OCI-LY1 (cell line): ENCODE measurements around the gene HAPLN2.

Source experiments
- CTCF ChIP-seq: fragments of 200-600 bp; sonication (generic), shearing (Covaris generic); IDR thresholded peaks from 2 replicates; pipeline ENCODE4 v1.5.1; 2017; ENCODE audit warnings: mild to moderate bottlenecking, antibody characterized with exemption, low read length, moderate library complexity, mixed read lengths
- EZH2 ChIP-seq: fragments of 200-600 bp; sonication (generic), shearing (Covaris generic); IDR thresholded peaks from 2 replicates; pipeline ENCODE4 v1.8.0; 2017; ENCODE audit warnings: borderline replicate concordance, mixed run types, mild to moderate bottlenecking, antibody characterized with exemption, low read length, moderate library complexity, mixed read lengths

DNA sequence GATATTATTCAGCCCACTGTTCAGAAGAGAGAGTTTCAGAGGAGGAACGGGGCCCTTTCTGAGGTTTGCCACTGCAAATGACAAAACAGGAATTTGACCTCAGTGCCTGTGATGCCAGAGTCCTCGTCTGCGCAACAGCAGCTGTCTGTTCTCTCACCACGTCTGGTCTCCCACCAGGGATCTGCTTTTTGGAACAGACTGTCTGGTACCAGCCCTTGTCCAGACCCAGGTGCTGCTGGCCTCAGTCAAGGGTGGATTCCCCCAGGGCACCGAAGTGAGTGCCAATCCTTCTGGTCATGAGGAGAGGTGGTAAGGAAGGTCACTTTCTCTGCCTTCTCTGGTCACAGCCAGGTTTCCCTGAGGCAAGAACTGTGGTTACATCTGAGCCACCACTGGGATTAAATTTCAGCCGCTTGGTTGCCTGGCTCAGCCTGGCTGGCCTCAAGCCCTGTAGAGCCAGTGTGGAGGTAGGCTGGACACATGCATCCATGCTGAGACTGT is 20.4 kb downstream of the HAPLN2 start:
- TF ChIP-seq EZH2: no peak
- no peak for TF ChIP-seq CTCF
